H54 (cell line): ENCODE measurements around the gene KNCN.

ENCODE experiments used
- DNase-seq: peaks from one replicate; pipeline ENCODE4 v3.0.0; 2011; ENCODE audit warnings: low spot score, mixed read lengths; ENCODE audit not compliant: insufficient read length
- FAIRE-seq: peaks from 3 replicates; lab custom pipeline; 2011; peaks lifted over from hg19 to GRCh38; lab: Jason Lieb, UNC
- POLR2A ChIP-seq: IDR thresholded peaks from 2 replicates; pipeline ENCODE4 v1.6.1; 2011; ENCODE audit warnings: low read depth, mild to moderate bottlenecking, low read length

KNCN gene

GRCh38 chr1:46551597-46552095 is at the start of gene KNCN:
Gene KNCN (minus strand): TSS chr1:46551647. CDS start chr1:46551215, 432 bp downstream.
- DNase-seq (no peak), FAIRE-seq (no peak)
- no peak for TF ChIP-seq POLR2A

DNA sequence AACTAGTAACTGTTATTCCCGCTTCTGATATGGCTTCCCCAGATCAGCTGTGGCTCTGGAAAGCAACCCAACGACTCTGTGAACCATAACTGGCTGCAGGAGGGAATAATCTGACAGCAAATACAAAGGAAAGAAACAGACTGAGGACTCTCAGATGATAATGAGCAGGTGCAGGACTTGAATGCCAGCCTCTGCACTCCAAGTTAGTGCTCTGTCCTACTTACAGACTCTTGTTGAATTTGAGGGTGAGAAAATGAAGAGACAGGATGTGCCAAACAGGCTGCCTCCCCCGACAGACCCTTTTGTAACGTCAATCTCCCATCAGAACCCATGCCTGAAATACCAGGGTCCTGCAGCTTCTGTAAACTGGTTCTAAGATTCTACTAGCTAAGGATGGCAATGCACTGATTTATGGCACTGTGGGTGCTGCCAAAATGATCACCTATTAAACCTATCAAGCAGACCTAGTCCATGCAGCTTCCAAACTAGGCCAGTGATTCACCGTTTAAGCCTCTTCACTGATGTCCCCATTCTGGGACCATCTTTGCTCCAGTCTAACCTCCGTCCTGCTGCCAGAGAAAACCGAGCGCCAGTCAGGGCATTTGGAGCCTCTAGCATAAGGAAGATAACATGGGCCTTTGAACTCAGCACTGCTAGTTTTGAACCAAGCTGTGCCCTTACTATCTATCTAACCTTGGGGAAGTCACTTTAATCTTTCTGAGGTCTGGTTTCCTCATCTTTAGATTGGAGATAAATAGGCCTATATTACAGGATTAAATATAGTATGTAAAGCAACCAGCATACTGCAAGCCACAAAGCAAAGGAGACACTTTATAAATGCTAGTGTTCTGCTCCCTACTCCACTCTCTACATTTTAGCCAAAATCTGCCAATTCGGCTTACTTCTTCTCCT is 47.9 kb upstream of the KNCN start:
- TF ChIP-seq POLR2A: no peak
- DNase-seq: no peak
- no peak for FAIRE-seq

DNA sequence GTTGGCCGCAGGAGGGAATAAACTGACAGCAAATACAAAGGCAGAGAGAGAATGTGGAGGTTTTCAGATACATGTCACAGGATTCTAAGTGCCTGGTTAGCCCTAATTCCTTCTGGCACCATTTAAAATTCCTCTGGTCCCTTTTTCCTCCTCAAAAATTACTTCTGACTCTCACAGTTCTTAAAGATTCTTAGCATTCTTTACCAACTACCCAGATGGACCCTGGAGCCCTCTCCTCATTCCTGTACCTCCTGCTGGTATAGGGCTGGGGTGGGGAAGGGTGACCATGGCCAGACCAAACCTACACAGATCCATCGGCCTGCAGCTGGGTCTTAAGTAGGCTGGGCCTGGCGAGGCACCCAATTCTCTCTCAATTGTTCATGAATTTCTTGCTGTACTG is 45.4 kb upstream of the KNCN start:
- FAIRE-seq (no peak), DNase-seq (no peak)
- no peak for TF ChIP-seq POLR2A

- no peak for FAIRE-seq
- TF ChIP-seq POLR2A: no peak
- no peak for DNase-seq
Observed at GRCh38 chr1:46596036-46596435, 44.6 kb upstream of the KNCN start.

GRCh38 chr1:46595127-46595526 is 43.7 kb upstream of the KNCN start:
- no peak for FAIRE-seq
- no peak for DNase-seq
- TF ChIP-seq POLR2A: no peak

DNA sequence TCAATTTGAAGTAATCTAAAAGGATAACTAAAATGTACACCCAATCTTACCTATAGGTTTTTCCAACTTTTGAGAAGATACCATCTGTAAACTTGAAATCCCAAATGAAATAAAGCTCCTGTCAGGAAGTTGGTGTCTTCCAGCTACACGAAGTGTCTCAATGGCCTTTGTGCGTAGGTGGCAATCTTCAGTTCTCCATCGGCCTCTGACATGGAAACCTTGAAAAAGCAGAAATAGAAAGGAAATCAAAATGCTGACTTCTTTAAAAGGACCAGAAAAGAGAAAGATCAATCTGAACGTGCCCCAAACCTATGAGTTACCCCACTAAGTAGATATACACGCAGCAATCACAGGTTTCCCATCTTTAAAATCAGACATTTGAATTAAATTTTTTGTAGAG is 42.6 kb upstream of the KNCN start:
- no peak for DNase-seq
- no peak for TF ChIP-seq POLR2A
- no peak for FAIRE-seq

- TF ChIP-seq POLR2A: no peak
- FAIRE-seq (no peak), DNase-seq (no peak)
Observed at GRCh38 chr1:46592823-46593222, 41.4 kb upstream of the KNCN start.

- DNase-seq (no peak), FAIRE-seq (no peak)
- TF ChIP-seq POLR2A: no peak
Observed at GRCh38 chr1:46589529-46589928, 38.1 kb upstream of the KNCN start.

DNA sequence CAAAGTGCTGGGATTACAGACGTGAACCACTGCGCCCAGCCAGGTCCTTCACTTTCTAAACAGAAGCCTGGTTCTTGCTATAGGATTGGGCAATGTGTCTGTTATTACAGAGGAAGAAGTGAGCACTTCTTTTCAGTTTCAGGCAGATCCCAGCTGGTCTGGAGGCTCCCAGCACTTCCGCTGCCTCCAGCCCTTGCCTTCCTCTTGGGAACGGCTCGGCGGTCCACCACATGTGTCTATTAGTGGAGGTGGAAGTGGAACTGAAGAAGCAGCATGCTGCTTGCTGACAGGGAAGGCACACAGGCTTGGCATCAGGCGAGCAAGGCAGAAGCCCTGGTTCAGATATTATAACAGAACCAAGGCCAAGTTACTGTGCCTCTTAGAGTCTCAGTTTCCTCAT is 35.6 kb upstream of the KNCN start:
- no peak for TF ChIP-seq POLR2A
- FAIRE-seq: no peak
- DNase-seq: no peak

- no peak for TF ChIP-seq POLR2A
- DNase-seq (no peak), FAIRE-seq (no peak)
Observed at GRCh38 chr1:46585312-46585938, 34.0 kb upstream of the KNCN start.

GRCh38 chr1:46583494-46583893 is 32.0 kb upstream of the KNCN start:
- no peak for DNase-seq
- TF ChIP-seq POLR2A: no peak
- FAIRE-seq: no peak

- TF ChIP-seq POLR2A: no peak
- FAIRE-seq (no peak), DNase-seq (no peak)
Observed at GRCh38 chr1:46582972-46583371, 31.5 kb upstream of the KNCN start.

- FAIRE-seq: no peak
- no peak for DNase-seq
- no peak for TF ChIP-seq POLR2A
Observed at GRCh38 chr1:46581681-46582455, 30.4 kb upstream of the KNCN start.
